ENCODE data around the gene RAB21. TPM values are rescaled to one million over a fixed set of nuclear protein-coding genes. Genes with fewer than 3 reads are reported as not detected.

RAB21 gene
- total and polyA plus RNA-seq, 2 of the 13 experiments (the other 11 are each of a cell fraction or from before 2014, with no cell fraction given) = 4.4 to 50.9 TPM

DNA sequence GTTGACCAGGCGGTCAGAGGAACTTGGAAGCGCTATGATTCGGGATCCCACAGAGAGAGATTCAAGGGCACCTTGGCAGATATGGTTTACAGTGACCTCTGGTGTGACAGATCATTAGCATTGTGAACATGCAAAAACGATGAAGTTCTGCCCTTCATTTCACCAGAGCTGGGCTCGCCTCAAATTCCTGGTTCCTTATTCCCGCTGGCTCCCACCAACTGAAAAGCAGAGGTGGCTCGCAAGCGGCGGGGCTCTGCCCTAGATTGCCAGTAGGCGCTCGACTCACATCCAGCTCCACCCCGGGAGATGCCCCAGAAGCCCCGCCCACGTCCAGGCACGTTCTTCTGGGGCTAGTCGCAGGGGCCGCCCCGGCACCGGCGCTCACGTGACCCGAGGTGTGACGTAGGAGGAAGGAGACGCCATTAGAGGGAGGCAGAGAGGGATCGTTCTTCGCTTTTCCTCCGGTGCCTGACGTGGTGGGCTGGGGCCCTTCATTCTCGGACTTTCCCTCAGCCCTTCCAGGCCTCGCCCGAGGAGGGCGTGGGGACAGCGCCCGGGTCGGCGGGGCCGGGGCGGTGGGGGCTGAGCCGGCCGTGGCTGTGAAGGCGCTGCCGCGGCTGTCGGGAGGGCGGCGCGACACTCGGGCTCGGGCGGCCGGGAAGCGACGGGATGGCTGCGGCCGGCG, at the start of gene RAB21 (continued):
- TF ChIP-seq HNF1A (IDR thresholded peaks at IDR 0.05; ENCODE audit: low read depth) (no peak), HNF1A (CRISPR knock-in tag; IDR thresholded peaks at IDR 0.05; ENCODE audit: borderline replicate concordance) (peak; percentile 46; the same call in 1 of the 2 replicates), ARID2 (CRISPR knock-in tag; IDR thresholded peaks at IDR 0.05; ENCODE audit: borderline replicate concordance) (0 out of 2 replicates have a peak, but pooled peaks have one; percentile 74), ZNF878 (CRISPR knock-in tag; IDR thresholded peaks at IDR 0.05) (peak; percentile 30; the same call in 1 of the 2 replicates), ZBTB44 (CRISPR knock-in tag; IDR thresholded peaks at IDR 0.05) (no peak; the same call in 1 of the 2 replicates), PBX2 (CRISPR knock-in tag; IDR thresholded peaks at IDR 0.05) (no peak), ZNF674 (CRISPR knock-in tag; IDR thresholded peaks at IDR 0.05; ENCODE audit: low read depth) (peak; percentile 84; the same call in 1 of the 2 replicates), ZNF75D (CRISPR knock-in tag; IDR thresholded peaks at IDR 0.05; ENCODE audit: borderline replicate concordance) (no peak), PRDM15 (CRISPR knock-in tag; IDR thresholded peaks at IDR 0.05) (peak; percentile 25; the same call in 1 of the 2 replicates), KLF12 (CRISPR knock-in tag; IDR thresholded peaks at IDR 0.05; ENCODE audit: borderline replicate concordance) (peak; percentile 81; the same call in 1 of the 2 replicates), ZNF792 (CRISPR knock-in tag; IDR thresholded peaks at IDR 0.05) (0 out of 2 replicates have a peak, but pooled peaks have one; percentile 61), ZNF605 (CRISPR knock-in tag; IDR thresholded peaks at IDR 0.05) (peak; percentile 96)
- TF ChIP-seq, protein P1, sequence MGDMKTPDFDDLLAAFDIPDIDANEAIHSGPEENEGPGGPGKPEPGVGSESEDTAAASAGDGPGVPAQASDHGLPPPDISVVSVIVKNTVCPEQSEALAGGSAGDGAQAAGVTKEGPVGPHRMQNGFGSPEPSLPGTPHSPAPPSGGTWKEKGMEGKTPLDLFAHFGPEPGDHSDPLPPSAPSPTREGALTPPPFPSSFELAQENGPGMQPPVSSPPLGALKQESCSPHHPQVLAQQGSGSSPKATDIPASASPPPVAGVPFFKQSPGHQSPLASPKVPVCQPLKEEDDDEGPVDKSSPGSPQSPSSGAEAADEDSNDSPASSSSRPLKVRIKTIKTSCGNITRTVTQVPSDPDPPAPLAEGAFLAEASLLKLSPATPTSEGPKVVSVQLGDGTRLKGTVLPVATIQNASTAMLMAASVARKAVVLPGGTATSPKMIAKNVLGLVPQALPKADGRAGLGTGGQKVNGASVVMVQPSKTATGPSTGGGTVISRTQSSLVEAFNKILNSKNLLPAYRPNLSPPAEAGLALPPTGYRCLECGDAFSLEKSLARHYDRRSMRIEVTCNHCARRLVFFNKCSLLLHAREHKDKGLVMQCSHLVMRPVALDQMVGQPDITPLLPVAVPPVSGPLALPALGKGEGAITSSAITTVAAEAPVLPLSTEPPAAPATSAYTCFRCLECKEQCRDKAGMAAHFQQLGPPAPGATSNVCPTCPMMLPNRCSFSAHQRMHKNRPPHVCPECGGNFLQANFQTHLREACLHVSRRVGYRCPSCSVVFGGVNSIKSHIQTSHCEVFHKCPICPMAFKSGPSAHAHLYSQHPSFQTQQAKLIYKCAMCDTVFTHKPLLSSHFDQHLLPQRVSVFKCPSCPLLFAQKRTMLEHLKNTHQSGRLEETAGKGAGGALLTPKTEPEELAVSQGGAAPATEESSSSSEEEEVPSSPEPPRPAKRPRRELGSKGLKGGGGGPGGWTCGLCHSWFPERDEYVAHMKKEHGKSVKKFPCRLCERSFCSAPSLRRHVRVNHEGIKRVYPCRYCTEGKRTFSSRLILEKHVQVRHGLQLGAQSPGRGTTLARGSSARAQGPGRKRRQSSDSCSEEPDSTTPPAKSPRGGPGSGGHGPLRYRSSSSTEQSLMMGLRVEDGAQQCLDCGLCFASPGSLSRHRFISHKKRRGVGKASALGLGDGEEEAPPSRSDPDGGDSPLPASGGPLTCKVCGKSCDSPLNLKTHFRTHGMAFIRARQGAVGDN (CRISPR knock-in tag; IDR thresholded peaks at IDR 0.05) = peak; percentile 90

All from HepG2 (cell line).